ENCODE data around the gene TMF1. TPM values are rescaled to one million over a fixed set of nuclear protein-coding genes. Genes with fewer than 3 reads are reported as not detected.

Gene TMF1
- total and polyA plus RNA-seq, 2 of the 8 experiments (the other 6 are each of a cell fraction or from before 2014, with no cell fraction given): 1.4 to 18.3 TPM

GRCh38 chr3:69008980-69009379 lies 43.2 kb downstream of the TMF1 start (continued):
- TF ChIP-seq HDAC2 (IDR thresholded peaks at IDR 0.05; ENCODE audit: borderline replicate concordance in 1 of 2, low read depth in 2 of 2, low read length in 2 of 2) (0 out of 4 replicates have a peak, but pooled peaks of 1 of the 2 experiments have one; percentile 29), TAF1 (IDR thresholded peaks at IDR 0.05; ENCODE audit: low read depth, low read length) (0 out of 2 replicates have a peak, but pooled peaks have one; percentile 30), KDM5A (IDR thresholded peaks at IDR 0.05; ENCODE audit: low read length) (no peak), TAF7 (optimal IDR thresholded peaks at IDR 0.05; ENCODE audit: borderline replicate concordance, low read depth, low read length) (peak; percentile 42)

Data from H1 (cell line).